GM12891 (cell line): ENCODE measurements around the gene TEAD3.

Experiments
- DNase-seq: peaks from one replicate; pipeline ENCODE4 v3.0.0; 2011; ENCODE audit warnings: low spot score; ENCODE audit not compliant: insufficient read length
- FAIRE-seq: peaks from 2 replicates; lab custom pipeline; 2011; peaks lifted over from hg19 to GRCh38; lab: Jason Lieb, UNC
- PAX5 ChIP-seq: IDR thresholded peaks from 2 replicates; pipeline ENCODE4 v1.6.1; 2011; ENCODE audit warnings: low read length, moderate library complexity, mild to moderate bottlenecking; ENCODE audit not compliant: insufficient read depth, severe bottlenecking
- POLR2A ChIP-seq: IDR thresholded peaks from 2 replicates; pipeline ENCODE4 v1.6.1; 2011; ENCODE audit warnings: low read depth, low read length, control low read depth
- POLR2AphosphoS5 ChIP-seq: IDR thresholded peaks from 2 replicates; pipeline ENCODE4 v1.6.1; 2011; ENCODE audit warnings: low read depth, low read length, control low read depth
- POU2F2 ChIP-seq: IDR thresholded peaks from 2 replicates; pipeline ENCODE4 v1.6.1; 2011; ENCODE audit warnings: low read depth, mild to moderate bottlenecking, control low read depth, low read length, moderate library complexity
- SPI1 ChIP-seq: IDR thresholded peaks from 2 replicates; pipeline ENCODE4 v1.6.1; 2011; ENCODE audit warnings: low read depth, low read length, control low read depth
- TAF1 ChIP-seq: IDR thresholded peaks from 2 replicates; pipeline ENCODE4 v1.6.1; 2011; ENCODE audit warnings: low read depth, low read length, control low read depth

Gene TEAD3

DNA sequence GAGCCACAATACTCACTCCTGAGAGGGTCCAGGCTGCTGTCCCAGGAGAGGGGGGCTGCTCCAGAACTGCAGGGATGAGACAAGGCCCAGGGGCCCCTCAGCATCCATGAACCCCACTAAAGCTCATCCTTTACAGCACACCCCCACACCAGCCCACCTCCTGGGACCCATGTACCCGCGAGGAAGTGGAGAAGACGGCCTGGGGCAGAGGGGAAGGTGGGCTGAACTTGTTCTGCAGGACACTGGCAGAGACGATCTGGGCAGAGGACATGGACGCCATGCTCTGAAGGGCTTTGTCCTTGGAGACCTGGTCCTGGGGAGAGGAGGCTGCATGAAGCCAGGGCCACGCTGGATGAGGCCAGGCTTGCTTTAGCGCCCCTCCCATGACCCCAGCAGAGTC, 18.6 kb downstream of the TEAD3 start:
- FAIRE-seq (no peak), DNase-seq (no peak)

GRCh38 chr6:35477551-35478179, 19.2 kb downstream of the TEAD3 start:
- FAIRE-seq (no peak), DNase-seq (no peak)

More for the DNA sequence above, 18.6 kb downstream of the TEAD3 start:
- TF ChIP-seq POU2F2, result no peak
- TF ChIP-seq TAF1, result no peak
- no peak for TF ChIP-seq SPI1
- TF ChIP-seq POLR2AphosphoS5, result no peak
- TF ChIP-seq POLR2A, result no peak
- TF ChIP-seq PAX5, result no peak

GRCh38 chr6:35477028-35477427, 19.9 kb downstream of the TEAD3 start:
- FAIRE-seq, result no peak
- no peak for TF ChIP-seq SPI1
- TF ChIP-seq POU2F2, result no peak
- TF ChIP-seq TAF1, result no peak
- TF ChIP-seq POLR2AphosphoS5, result no peak
- TF ChIP-seq POLR2A, result no peak
- TF ChIP-seq PAX5, result no peak

More at GRCh38 chr6:35477551-35478179, 19.2 kb downstream of the TEAD3 start:
- TF ChIP-seq TAF1 (no peak), POU2F2 (no peak), PAX5 (no peak), POLR2A (no peak), SPI1 (no peak), POLR2AphosphoS5 (no peak)

GRCh38 chr6:35476004-35476403, 20.9 kb downstream of the TEAD3 start:
- DNase-seq, result no peak
- TF ChIP-seq TAF1, result no peak
- TF ChIP-seq SPI1, result no peak
- TF ChIP-seq POU2F2, result no peak
- TF ChIP-seq POLR2AphosphoS5, result no peak
- no peak for TF ChIP-seq POLR2A
- no peak for TF ChIP-seq PAX5
- FAIRE-seq, result no peak

More at GRCh38 chr6:35477028-35477427, 19.9 kb downstream of the TEAD3 start:
- DNase-seq, result no peak

DNA sequence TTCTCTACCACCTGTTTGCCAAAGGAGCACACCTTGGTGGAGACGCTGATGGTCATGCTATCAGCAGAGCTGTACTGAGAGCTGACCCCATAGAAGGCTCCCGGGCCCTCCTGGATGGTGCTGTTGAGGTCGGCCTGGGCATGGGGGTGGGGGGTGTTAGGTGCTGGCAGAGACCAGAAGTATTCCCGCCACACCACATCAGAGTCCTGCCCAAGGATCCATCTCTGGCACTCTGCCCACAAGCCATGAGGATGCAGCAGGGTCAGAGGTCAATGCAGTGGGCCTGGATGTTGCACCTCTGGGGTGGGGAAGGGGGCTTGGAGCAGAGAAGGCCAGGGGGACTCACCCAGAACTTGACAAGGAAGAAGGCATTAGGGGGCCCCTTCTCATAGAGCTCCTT, 21.3 kb downstream of the TEAD3 start:
- DNase-seq (no peak), FAIRE-seq (no peak)
- no peak for TF ChIP-seq SPI1
- no peak for TF ChIP-seq PAX5
- TF ChIP-seq POLR2AphosphoS5, result no peak
- no peak for TF ChIP-seq TAF1
- TF ChIP-seq POU2F2, result no peak
- TF ChIP-seq POLR2A, result no peak

DNA sequence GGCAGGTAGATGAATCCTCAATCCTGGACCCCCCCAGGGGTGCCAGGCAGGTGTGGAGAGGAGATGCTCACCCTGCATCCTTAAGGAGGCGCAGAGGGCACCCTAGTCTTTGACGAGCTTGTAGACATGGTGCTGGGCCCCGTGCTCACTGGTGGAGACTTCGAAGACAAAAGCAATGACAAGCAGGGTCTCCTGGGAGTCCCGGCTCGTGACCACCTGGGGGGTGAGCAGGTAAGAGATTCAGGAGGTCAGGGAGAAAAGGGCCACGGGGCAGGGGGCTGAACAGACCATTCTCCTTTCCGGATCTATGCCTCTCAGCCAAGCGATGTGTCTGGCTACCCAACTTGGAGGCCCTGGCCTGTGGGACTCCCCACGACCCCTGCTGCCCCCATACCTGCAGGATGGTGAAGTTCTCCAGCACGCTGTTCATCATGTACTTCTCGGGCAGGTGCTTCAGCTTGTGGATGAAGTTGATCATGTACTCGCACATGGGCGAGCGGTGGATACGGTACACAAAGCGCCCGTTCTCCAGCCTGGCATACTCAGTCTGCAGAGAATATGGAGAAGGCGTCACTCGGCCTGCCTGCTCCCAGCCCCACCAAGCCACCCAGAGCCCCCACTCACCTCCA, 21.8 kb downstream of the TEAD3 start:
- no peak for TF ChIP-seq SPI1
- TF ChIP-seq POLR2AphosphoS5, result no peak
- no peak for TF ChIP-seq POU2F2
- no peak; the same call in 1 of the 2 replicates for TF ChIP-seq POLR2A
- no peak for TF ChIP-seq PAX5
- FAIRE-seq (no peak), DNase-seq (no peak)

- DNase-seq (no peak), FAIRE-seq (no peak)
- no peak for TF ChIP-seq TAF1
- TF ChIP-seq POU2F2, result no peak
- TF ChIP-seq PAX5, result no peak
- TF ChIP-seq SPI1, result no peak
- peak; percentile 49; the same call in 1 of the 2 replicates for TF ChIP-seq POLR2A
- peak; percentile 74 for TF ChIP-seq POLR2AphosphoS5
Observed at GRCh38 chr6:35474131-35474941, 22.5 kb downstream of the TEAD3 start.

DNA sequence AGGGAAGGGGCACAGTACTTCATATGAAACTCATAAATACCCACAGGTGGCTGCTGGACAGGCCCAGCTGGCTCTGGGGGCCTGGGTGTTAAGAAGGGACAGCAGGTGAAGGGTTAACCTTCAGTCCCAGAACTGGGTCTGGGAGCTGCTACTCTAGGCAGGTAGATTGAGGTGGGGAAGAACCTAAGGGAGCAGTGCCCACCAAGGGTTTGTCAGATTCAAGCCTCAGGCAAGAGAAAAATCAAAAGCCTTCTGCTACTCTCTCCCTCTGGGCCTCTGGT, 23.1 kb downstream of the TEAD3 start:
- TF ChIP-seq POLR2AphosphoS5, result no peak
- no peak for FAIRE-seq
- DNase-seq, result no peak
